ENCODE results near the gene YY1. TPM values are rescaled to one million over a fixed set of nuclear protein-coding genes. Genes with fewer than 3 reads are reported as not detected.

YY1 gene
- 87.1 TPM for polyA plus RNA-seq (2012; ENCODE audit: insufficient read depth, insufficient read length, low read depth)

GRCh38 chr14:100238419-100239210 is at the start of gene YY1:
Gene YY1 (plus strand): TSS chr14:100239144. CDS start chr14:100239245, 101 bp downstream.
- no peaks in the 10 kb centered on the region for H3K4me1 ChIP-seq
- no peaks in the 10 kb centered on the region for H3K9me3 ChIP-seq
- TF ChIP-seq CTCF (IDR thresholded peaks at IDR 0.05; ENCODE audit: low read depth, low read length): no peak
- peak within 1 kb of the TSS; percentile 85 for H3K4me3 ChIP-seq (ENCODE audit: low read depth, low read length)
- no peaks in the 10 kb centered on the region for H3K27me3 ChIP-seq
- DNase-seq: peak; percentile 100
- H3K36me3 ChIP-seq: peaks cover 17% of the 10 kb centered on the region

GRCh38 chr14:100190126-100190525 is 48.8 kb upstream of the YY1 start:
- no peak for TF ChIP-seq CTCF (IDR thresholded peaks at IDR 0.05; ENCODE audit: low read depth, low read length)
- Histone ChIP-seq H3K36me3 (no peaks in the 10 kb centered on the region), H3K4me1 (peaks cover 2% of the 10 kb centered on the region; the same call in 1 of the 2 replicates), H3K9me3 (no peaks in the 10 kb centered on the region), H3K4me3 (ENCODE audit: low read depth, low read length) (no peak overlapping the region), H3K27me3 (no peaks in the 10 kb centered on the region)
- no peak for DNase-seq

- H3K36me3 ChIP-seq: no peaks in the 10 kb centered on the region
- no peaks in the 10 kb centered on the region for H3K9me3 ChIP-seq
- H3K27me3 ChIP-seq: no peaks in the 10 kb centered on the region
- DNase-seq: no peak
- H3K4me1 ChIP-seq: peaks cover 2% of the 10 kb centered on the region; the same call in 1 of the 2 replicates
- H3K4me3 ChIP-seq (ENCODE audit: low read depth, low read length): no peak overlapping the region
- no peak for TF ChIP-seq CTCF (IDR thresholded peaks at IDR 0.05; ENCODE audit: low read depth, low read length)
Measured at GRCh38 chr14:100191584-100192249, 47.2 kb upstream of the YY1 start.

GRCh38 chr14:100192250-100192671 is 46.7 kb upstream of the YY1 start:
- peaks cover 2% of the 10 kb centered on the region; the same call in 1 of the 2 replicates for H3K4me1 ChIP-seq
- H3K4me3 ChIP-seq (ENCODE audit: low read depth, low read length): peak overlapping the region; percentile 41
- H3K36me3 ChIP-seq: no peaks in the 10 kb centered on the region
- no peak for DNase-seq
- TF ChIP-seq CTCF (IDR thresholded peaks at IDR 0.05; ENCODE audit: low read depth, low read length): no peak
- H3K27me3 ChIP-seq: no peaks in the 10 kb centered on the region
- H3K9me3 ChIP-seq: no peaks in the 10 kb centered on the region

- peak; percentile 68 for TF ChIP-seq CTCF (IDR thresholded peaks at IDR 0.05; ENCODE audit: low read depth, low read length)
- Histone ChIP-seq H3K36me3 (no peaks in the 10 kb centered on the region), H3K4me1 (peaks cover 2% of the 10 kb centered on the region; the same call in 1 of the 2 replicates), H3K27me3 (no peaks in the 10 kb centered on the region), H3K9me3 (no peaks in the 10 kb centered on the region), H3K4me3 (ENCODE audit: low read depth, low read length) (peak overlapping the region; percentile 62)
- peak; percentile 99 for DNase-seq
Measured at GRCh38 chr14:100192672-100193416, 46.1 kb upstream of the YY1 start.

Data from BE2C (cell line).